ENCODE results near the gene GALNT9. TPM values are rescaled to one million over a fixed set of nuclear protein-coding genes. Genes with fewer than 3 reads are reported as not detected.

The GALNT9 gene
- total and polyA plus RNA-seq, 8 donors, result 0.17 to 5.0 (median 2.8) TPM; not detected in 1

GRCh38 chr12:132259364-132259871 lies 70.0 kb downstream of the GALNT9 start:
- no peak for TF ChIP-seq CTCF (IDR thresholded peaks at IDR 0.05)
- Histone ChIP-seq H3K4me3 (no peak overlapping the region), H3K27me3 (peaks cover 0 to 59% of the 10 kb centered on the region in 2 donors), H3K36me3 (no peaks in the 10 kb centered on the region), H3K9me3 (no peaks in the 10 kb centered on the region), H3K4me1 (no peaks in the 10 kb centered on the region), H3K27ac (no peak overlapping the region)
- DNase-seq (peak in 1 of 4 donors; percentile 54), ATAC-seq (no peak)
- intact Hi-C loops (cut with DNase I), result no loop called here

- H3K36me3 ChIP-seq, result no peaks in the 10 kb centered on the region
- TF ChIP-seq CTCF (IDR thresholded peaks at IDR 0.05), result no peak
- H3K4me1 ChIP-seq, result no peaks in the 10 kb centered on the region
- H3K4me3 ChIP-seq, result no peak overlapping the region
- peaks cover 0 to 54% of the 10 kb centered on the region in 2 donors for H3K27me3 ChIP-seq
- no peak for ATAC-seq
- no peak overlapping the region for H3K27ac ChIP-seq
- DNase-seq, result peak in 1 of 4 donors; percentile 72
- intact Hi-C loops (cut with DNase I), result no loop called here
- H3K9me3 ChIP-seq, result no peaks in the 10 kb centered on the region
Measured at GRCh38 chr12:132258543-132258942, 70.8 kb downstream of the GALNT9 start.

GRCh38 chr12:132257955-132258490 lies 71.4 kb downstream of the GALNT9 start:
- ATAC-seq, result no peak
- Histone ChIP-seq H3K27me3 (peaks cover 0 to 49% of the 10 kb centered on the region in 2 donors), H3K4me3 (no peak overlapping the region), H3K27ac (no peak overlapping the region), H3K36me3 (no peaks in the 10 kb centered on the region), H3K4me1 (no peaks in the 10 kb centered on the region), H3K9me3 (no peaks in the 10 kb centered on the region)
- no peak for TF ChIP-seq CTCF (IDR thresholded peaks at IDR 0.05)
- intact Hi-C loops (cut with DNase I), result no loop called here
- peak in 1 of 4 donors; percentile 45 for DNase-seq

- intact Hi-C loops (cut with DNase I), result no loop called here
- no peak for ATAC-seq
- Histone ChIP-seq H3K4me1 (no peaks in the 10 kb centered on the region), H3K4me3 (no peak overlapping the region), H3K27me3 (peaks cover 0 to 44% of the 10 kb centered on the region in 2 donors), H3K36me3 (no peaks in the 10 kb centered on the region), H3K27ac (no peak overlapping the region), H3K9me3 (no peaks in the 10 kb centered on the region)
- DNase-seq, result peak in 1 of 4 donors; percentile 80
- TF ChIP-seq CTCF (IDR thresholded peaks at IDR 0.05), result no peak
Measured at GRCh38 chr12:132257206-132257954, 72.0 kb downstream of the GALNT9 start.

- H3K27ac ChIP-seq, result no peak overlapping the region
- no peaks in the 10 kb centered on the region for H3K4me1 ChIP-seq
- peak in 1 of 4 donors; percentile 22 for DNase-seq
- no peaks in the 10 kb centered on the region for H3K36me3 ChIP-seq
- peaks cover 0 to 37% of the 10 kb centered on the region in 2 donors for H3K27me3 ChIP-seq
- no peak for TF ChIP-seq CTCF (IDR thresholded peaks at IDR 0.05)
- no peaks in the 10 kb centered on the region for H3K9me3 ChIP-seq
- intact Hi-C loops (cut with DNase I), result no loop called here
- H3K4me3 ChIP-seq, result no peak overlapping the region
- no peak for ATAC-seq
Measured at GRCh38 chr12:132256646-132257045, 72.7 kb downstream of the GALNT9 start.

All from left lung (tissue), 10 donors.